Neural cell (in vitro differentiated cells): ENCODE results near the gene WNT4.

Source experiments
- EP300 ChIP-seq: fragments of 450-650 bp; conservative IDR thresholded peaks from 2 replicates; pipeline ENCODE4 v1.6.1; 2014; ENCODE audit warnings: antibody characterized with exemption, mild to moderate bottlenecking, moderate library complexity; ENCODE audit not compliant: poor library complexity, severe bottlenecking
- EZH2 ChIP-seq: fragments of 200-600, 300-800 bp; shearing (Covaris generic), sonication (generic); IDR thresholded peaks from 2 replicates; pipeline ENCODE4 v1.6.1; 2014; ENCODE audit warnings: antibody characterized with exemption, low read length, borderline replicate concordance, mild to moderate bottlenecking; ENCODE audit not compliant: insufficient read depth, poor library complexity, severe bottlenecking
- MXI1 ChIP-seq: fragments of 450-650 bp; conservative IDR thresholded peaks from 2 replicates; pipeline ENCODE4 v1.6.1; 2014; ENCODE audit warnings: antibody characterized with exemption, mild to moderate bottlenecking; ENCODE audit not compliant: poor library complexity, severe bottlenecking
- POLR2AphosphoS5 ChIP-seq: IDR thresholded peaks from 2 replicates; pipeline ENCODE4 v1.6.1; 2012
- RAD21 ChIP-seq: fragments of 450-650 bp; conservative IDR thresholded peaks from 2 replicates; pipeline ENCODE4 v1.6.1; 2014; ENCODE audit warnings: antibody characterized with exemption, mild to moderate bottlenecking, moderate library complexity
- SMC3 ChIP-seq: fragments of 450-650 bp; conservative IDR thresholded peaks from 2 replicates; pipeline ENCODE4 v1.6.1; 2014; ENCODE audit warnings: antibody characterized with exemption, mild to moderate bottlenecking, moderate library complexity; ENCODE audit not compliant: poor library complexity
- TAF1 ChIP-seq: IDR thresholded peaks from 2 replicates; pipeline ENCODE4 v1.6.1; 2012; ENCODE audit warnings: low read depth
- TF ChIP-seq, protein P1 (sequence below): fragments of 450-650 bp; IDR thresholded peaks from 2 replicates; pipeline ENCODE4 v1.5.1; 2014; ENCODE audit warnings: antibody characterized with exemption, mild to moderate bottlenecking, moderate library complexity; ENCODE audit not compliant: poor library complexity, severe bottlenecking
- TF ChIP-seq, protein P2 (sequence below): IDR thresholded peaks from 2 replicates; pipeline ENCODE4 v1.6.1; 2012; ENCODE audit warnings: borderline replicate concordance

DNA sequence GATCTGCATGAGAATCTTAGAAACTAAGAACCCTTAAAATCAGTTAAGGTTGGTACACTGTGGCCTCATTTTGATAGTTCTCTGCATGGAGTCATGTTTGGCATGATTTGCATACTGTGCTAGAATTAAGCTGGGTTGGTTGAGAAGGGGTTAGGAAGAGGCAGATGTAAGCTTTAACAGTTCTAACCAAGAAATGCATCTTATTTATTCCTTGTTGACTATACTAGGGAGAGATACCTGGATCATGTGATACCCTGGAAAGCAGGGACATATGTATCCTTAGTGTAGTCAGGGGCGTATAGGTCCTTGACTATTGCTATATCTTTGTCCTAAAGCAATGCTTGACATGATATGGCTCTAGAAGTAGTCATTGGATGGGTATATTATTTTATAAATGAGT lies 49.4 kb downstream of the WNT4 start:
- no peak for TF ChIP-seq TAF1
- TF ChIP-seq, protein P1, sequence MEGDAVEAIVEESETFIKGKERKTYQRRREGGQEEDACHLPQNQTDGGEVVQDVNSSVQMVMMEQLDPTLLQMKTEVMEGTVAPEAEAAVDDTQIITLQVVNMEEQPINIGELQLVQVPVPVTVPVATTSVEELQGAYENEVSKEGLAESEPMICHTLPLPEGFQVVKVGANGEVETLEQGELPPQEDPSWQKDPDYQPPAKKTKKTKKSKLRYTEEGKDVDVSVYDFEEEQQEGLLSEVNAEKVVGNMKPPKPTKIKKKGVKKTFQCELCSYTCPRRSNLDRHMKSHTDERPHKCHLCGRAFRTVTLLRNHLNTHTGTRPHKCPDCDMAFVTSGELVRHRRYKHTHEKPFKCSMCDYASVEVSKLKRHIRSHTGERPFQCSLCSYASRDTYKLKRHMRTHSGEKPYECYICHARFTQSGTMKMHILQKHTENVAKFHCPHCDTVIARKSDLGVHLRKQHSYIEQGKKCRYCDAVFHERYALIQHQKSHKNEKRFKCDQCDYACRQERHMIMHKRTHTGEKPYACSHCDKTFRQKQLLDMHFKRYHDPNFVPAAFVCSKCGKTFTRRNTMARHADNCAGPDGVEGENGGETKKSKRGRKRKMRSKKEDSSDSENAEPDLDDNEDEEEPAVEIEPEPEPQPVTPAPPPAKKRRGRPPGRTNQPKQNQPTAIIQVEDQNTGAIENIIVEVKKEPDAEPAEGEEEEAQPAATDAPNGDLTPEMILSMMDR, result no peak
- no peak for TF ChIP-seq RAD21
- TF ChIP-seq, protein P2, sequence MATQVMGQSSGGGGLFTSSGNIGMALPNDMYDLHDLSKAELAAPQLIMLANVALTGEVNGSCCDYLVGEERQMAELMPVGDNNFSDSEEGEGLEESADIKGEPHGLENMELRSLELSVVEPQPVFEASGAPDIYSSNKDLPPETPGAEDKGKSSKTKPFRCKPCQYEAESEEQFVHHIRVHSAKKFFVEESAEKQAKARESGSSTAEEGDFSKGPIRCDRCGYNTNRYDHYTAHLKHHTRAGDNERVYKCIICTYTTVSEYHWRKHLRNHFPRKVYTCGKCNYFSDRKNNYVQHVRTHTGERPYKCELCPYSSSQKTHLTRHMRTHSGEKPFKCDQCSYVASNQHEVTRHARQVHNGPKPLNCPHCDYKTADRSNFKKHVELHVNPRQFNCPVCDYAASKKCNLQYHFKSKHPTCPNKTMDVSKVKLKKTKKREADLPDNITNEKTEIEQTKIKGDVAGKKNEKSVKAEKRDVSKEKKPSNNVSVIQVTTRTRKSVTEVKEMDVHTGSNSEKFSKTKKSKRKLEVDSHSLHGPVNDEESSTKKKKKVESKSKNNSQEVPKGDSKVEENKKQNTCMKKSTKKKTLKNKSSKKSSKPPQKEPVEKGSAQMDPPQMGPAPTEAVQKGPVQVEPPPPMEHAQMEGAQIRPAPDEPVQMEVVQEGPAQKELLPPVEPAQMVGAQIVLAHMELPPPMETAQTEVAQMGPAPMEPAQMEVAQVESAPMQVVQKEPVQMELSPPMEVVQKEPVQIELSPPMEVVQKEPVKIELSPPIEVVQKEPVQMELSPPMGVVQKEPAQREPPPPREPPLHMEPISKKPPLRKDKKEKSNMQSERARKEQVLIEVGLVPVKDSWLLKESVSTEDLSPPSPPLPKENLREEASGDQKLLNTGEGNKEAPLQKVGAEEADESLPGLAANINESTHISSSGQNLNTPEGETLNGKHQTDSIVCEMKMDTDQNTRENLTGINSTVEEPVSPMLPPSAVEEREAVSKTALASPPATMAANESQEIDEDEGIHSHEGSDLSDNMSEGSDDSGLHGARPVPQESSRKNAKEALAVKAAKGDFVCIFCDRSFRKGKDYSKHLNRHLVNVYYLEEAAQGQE, result no peak
- no peak for TF ChIP-seq EZH2
- TF ChIP-seq POLR2AphosphoS5, result no peak
- TF ChIP-seq MXI1, result no peak
- no peak for TF ChIP-seq EP300
- no peak for TF ChIP-seq SMC3
